IPS-18c (cell line): ENCODE data around the gene LCOR.

Experiments
- H3K4me3 ChIP-seq: 2 replicates; pipeline ENCODE4 v1.7.0; 2013; ENCODE audit warnings: low read depth, mild to moderate bottlenecking, low read length, moderate library complexity; ENCODE audit not compliant: insufficient read depth
- H3K9me3 ChIP-seq: one replicate; pipeline ENCODE4 v1.6.1; 2013; ENCODE audit warnings: mild to moderate bottlenecking, low read length, moderate library complexity; ENCODE audit not compliant: control insufficient read depth, insufficient read depth

Gene LCOR

GRCh38 chr10:97042716-97043562, 210.8 kb downstream of the LCOR start:
- H3K9me3 ChIP-seq, result no peaks in the 10 kb centered on the region

GRCh38 chr10:97043563-97043855, 211.4 kb downstream of the LCOR start:
- no peak overlapping the region for H3K4me3 ChIP-seq
- no peaks in the 10 kb centered on the region for H3K9me3 ChIP-seq

More at GRCh38 chr10:97042716-97043562, 210.8 kb downstream of the LCOR start:
- H3K4me3 ChIP-seq, result no peak overlapping the region
